GM21381 (cell line): ENCODE results near the gene CPT1B.
A peak's percentile ranks its signal among the peaks of the same experiment; 100 is the strongest.

Source experiments
- ATAC-seq: cut with Tn5 transposase; IDR thresholded peaks from one replicate; pipeline ENCODE4 v1.9.1; 2021; ENCODE audit warnings: mild to moderate bottlenecking, moderate library complexity; ENCODE audit not compliant: unreplicated experiment

The CPT1B gene

DNA sequence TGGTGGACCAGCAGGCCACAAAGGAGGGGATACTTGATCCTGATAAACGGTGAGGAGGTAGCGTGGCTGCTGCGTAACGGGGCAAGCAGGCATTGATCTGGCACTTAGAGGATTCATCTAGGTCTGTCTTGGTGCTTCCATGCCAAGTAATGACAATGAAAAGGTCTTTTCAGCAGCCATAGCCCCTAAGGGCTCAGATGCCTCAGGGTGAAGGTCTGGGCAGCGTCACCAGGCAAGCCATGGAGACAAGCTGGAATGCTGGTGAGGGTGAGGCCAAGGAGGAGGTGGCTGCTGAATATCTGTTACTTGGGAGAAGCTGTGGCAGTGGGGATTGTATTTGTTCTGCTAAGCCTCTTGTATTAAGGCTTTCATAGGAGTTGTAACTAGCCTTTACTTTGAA is 9.2 kb upstream of the CPT1B start:
- ATAC-seq = no peak

DNA sequence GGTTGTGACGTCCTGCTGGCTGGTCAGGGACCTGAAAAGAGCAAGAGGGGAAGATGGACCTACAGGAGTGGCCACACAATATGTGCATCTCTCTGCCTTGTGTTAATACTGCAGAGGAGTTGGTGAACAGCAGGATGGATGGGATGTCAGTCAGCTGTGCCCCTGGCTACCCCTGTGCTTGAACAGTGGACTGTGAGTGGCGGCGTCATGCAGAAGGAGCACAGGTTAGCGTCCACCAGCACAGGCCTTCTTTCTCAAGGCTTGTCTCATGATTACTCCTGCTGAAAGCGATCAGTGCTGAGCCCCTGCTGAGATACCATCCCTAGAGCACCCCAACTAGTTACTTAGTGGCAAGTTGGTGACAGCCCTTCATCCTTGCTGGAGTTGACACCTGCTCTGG is 8.2 kb upstream of the CPT1B start:
- ATAC-seq = no peak

DNA sequence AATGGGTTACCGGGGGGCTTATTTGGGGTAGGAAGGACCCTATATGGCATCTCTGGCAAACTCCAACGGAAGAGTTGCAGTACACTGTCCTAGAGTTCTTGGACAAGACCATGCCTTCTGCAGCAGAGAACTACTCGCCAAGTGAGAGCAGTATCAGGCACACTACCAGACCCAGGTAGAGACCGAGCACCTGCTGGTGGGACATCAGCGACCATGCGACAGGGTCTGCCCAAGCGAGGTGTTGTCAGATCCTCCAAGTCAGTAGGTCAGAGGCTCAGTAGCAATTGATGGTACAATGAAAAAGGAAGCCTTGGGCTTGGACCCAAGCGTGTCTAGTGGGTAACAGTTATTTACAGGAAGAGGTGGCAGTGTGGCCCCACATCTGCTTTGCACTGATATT is 7.6 kb upstream of the CPT1B start:
- ATAC-seq = no peak

DNA sequence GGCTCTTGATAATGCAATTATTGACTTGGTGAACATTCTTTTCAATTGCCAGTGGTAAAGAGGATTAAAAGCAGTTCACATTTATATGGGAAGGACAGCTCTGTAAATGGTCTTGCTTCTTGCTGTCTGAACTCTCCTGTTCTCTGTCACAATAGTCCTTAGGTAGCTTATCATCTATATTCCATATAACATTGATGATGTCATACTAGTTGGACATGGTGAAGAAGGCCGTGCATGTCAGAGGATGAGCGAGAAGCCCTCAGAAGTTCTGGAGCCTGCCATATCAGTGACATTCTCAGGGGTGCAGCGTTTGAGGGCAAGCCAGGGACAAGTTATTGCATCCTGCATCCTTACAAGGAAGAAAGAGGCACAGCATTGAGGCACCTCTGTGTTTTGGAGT is 7.0 kb upstream of the CPT1B start:
- ATAC-seq = no peak

DNA sequence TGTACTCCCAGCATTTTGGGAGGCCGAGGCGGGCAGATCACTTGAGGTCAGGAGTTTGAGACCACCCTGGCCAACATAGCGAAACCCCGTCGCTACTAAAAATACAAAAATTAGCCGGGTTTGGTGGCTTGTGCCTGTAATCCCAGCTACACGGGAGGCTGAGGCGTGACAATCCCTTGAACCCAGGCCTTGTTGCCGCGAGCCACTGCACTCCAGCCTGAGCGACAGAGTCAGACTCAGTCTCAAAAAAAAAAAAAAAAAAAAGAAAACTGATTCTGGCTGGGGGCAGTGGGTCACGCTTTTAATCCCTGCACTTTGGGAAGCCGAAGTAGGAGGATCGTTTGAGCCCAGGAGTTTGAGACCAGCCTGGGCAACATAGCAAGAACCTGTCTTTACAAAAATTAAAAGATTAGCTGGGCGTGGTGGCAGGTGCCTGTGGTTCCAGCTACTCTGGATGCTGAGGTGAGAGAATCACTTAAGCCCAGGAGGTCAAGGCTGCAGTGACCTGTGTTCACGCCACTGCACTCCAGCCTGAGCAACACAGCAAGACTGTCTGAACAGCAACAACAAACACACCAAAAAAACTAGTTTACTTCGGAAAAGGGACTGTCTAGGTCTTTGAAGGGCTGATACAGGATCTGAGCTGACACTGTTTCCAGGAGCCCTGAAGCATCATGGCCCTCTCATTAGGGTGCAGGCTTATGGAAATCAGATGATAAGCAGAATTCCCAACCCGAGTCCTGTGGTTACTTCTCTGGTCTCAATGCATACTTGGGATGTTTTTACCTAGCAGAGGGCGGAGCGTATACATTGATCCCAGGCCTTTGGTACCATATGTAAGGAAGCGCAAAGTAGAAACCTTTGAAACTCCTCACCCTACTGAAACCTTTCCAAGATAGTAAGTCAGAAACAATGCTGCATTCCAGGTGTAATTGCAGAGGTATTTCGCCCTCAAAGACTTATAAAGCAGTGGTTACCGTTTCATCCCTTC is 6.2 kb upstream of the CPT1B start:
- ATAC-seq = no peak

DNA sequence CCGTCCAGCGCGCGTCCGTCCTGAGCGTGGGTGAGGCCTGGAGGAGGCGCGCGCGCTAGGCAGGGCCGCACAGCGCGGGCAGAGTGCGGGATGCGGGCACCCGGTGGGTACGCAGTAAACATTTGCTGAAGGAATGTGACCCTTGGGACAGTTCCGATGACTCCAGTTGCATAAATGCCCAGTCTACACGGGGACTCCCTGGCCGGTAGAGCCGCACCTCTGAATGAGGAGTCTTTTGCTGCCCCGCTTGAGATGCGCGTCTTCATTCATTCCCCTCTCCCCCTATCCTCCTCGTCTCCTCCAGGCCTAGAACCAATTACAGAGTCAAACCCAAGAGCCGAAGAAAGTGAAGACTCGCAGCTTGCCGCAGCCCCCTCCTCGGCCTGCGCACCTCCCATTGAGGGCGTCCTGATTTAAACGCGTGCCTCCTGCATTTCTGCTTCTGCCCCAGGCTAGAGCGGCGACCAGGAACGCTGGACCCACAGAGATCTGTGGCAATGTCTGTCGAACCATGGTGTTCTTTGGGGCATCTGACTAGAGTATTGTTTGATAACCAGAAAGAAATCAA is 5.2 kb upstream of the CPT1B start:
- peak; percentile 17 for ATAC-seq

DNA sequence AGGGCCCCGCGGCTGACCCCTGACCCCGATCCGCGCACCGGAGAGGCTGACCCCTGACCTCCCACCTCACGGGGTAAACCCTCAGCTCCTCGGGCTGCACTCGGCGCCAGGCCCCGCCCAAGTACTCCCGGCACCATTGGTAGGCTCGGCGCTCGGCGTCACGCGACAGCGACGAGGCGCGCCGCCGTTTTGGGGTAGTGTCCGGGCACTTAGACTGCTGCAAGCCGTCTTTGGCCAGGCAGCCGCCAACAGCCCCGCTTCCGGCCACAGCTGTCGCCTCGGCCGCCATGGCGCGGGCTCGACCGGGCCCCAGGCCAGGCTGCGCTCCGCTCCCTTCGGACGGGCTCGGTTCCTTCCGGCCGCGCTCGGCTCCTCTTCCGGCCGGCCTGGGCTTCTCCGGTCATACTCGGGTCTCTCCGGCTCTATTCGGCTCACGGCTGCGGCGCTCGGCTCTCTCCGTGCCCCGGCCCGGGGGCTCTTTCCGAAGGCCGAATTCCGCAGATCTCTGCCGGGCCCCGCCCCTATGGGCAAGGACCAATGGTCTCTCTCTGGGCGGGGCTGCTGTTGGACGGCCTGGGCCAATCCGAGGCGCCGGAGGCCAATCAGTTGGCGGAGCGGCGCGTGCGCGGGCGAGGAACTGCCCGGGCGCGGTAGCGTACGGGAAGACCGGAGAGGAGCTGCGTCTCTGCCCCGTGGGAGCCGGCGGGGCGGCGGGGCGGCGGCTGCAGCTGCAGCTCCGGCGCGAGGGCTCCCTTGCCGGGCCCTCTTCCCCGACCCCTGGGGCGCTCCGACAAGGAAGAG is 4.5 kb upstream of the CPT1B start, which contains the start of gene CHKB:
CHKB (minus strand) TSS at position 357 of the 801 bp plus-strand sequence; CDS start at position 289, 68 bp downstream.
- ATAC-seq = peak; percentile 86

DNA sequence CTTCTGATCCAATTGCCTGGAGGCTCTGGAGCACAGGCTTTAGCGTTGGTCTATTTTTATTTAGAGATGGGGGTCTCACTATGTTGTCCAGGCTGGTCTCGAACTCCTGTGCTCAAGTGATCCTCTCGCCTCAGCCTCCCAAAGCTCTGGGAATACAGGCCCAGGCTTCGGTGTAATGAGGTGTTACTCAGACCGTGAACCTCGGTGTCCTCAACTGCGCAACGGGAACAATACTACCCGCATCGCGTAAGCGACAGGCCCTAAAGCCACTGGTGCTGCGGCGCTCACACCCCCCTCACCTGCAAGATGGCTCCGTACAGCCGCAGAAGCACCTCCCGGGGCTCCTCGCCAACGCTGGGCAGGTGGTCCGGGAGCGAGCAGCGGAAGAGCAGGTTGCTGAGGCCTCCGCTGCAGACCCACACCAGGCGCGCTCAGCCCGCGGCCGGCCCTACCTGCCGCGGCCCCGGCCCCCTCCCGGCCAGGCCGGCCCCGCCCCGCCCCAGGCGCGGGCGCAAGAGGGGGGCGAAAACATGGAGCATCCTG is 3.8 kb upstream of the CPT1B start:
- ATAC-seq = peak; percentile 13

DNA sequence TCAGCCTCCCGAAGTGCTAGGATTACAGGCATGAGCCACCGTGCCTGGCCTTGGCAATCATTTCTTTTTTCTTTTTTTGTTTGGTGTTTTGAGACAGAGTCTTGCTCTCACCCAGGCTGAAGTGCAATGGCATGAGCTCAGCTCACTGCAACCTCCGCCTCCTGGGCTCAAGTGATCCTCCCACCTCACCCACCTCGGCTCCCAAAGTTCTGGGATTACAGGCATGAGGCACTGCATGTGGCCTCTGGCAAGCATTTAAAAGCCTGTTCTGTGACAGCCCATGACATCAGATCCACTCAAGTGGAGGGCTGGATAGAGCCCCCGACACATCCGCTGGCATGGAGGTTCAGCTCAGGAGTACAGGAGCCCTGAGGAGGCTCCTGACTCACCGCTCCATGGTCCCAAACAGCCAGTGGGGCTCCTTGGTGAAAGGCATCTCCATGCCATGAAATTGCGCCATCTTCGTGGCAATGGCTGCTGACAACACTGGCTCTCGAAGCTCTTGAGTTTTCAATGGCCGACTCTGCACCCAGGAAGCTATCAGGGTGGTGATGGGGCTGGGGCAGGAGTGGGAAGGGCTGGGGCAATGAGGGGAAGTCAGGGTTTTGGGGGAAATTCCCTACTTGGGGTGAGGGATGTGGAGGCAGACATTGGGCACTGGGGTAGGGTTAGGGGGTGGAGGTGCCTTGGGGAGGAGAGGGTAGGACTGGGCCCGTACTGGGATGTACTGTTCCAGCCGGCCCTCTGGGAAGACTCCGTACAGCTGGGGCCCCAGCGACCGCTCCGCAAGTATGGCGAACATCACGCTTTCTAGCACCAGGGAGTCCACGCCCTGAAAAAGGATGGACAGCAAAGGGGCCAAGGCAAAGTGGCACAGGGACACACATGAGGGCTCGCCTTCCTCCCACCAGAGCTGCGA is 3.1 kb upstream of the CPT1B start:
- ATAC-seq = no peak

DNA sequence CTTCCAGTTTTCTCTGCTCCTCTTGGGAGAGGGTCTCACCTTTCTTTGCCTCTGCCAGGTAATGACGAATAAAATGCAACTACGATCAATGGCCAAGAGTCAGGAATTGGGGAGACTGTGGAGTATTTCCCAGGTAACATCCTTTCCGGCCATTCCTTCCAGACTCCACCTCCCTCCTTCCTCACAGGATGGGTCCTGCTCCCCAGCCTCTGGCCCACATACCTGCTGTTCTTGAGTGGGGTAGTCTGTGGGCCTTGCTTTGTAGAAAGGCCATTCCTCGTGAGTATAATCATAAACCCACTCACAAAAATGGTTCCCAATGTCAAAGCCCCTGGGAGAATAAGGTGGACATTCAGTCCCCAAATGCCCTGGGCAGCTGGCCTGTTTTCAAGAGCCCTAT is 1.5 kb upstream of the CPT1B start:
- ATAC-seq = no peak

DNA sequence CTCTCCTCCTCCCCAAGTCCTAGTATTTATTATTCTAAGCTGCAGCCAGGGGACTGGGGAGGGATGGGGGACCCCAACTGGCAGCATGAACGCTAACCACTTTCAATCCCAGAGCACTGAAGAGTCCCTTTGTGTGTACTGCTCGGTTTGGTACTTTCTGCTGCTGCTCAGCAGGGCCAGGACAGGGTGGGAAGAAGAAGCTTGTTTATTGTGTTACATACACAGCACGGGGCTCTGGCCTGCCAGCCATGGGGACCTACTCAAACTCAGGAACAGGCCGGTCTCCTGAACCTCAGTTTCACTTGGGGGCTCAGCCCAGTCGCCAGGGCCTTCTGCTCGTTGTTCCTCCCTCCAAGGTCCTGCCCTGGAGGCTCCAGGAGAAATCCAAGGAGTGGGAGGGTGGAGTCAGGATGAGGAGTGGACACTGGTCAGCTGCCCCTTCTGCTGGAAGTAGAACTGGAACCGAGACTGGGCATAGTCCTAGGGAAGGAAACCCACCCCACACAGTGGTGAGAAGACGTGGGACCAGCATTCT is 616 bp upstream of the CPT1B start:
- ATAC-seq = no peak

DNA sequence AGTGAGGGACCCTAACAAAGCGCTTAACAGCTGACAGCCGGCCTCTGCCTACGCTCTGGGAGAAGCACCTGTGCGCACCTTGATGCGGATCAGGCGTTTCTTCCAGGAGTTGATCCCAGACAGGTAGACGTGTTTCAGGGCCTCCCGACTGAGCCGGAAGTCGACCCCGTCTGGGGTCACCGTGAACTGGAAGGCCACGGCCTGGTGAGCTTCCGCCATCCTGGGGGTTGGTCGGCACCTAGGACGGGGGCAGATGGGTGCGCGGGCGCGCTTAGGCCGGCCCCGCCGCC is 585 bp downstream of the CPT1B start:
- no peak for ATAC-seq

DNA sequence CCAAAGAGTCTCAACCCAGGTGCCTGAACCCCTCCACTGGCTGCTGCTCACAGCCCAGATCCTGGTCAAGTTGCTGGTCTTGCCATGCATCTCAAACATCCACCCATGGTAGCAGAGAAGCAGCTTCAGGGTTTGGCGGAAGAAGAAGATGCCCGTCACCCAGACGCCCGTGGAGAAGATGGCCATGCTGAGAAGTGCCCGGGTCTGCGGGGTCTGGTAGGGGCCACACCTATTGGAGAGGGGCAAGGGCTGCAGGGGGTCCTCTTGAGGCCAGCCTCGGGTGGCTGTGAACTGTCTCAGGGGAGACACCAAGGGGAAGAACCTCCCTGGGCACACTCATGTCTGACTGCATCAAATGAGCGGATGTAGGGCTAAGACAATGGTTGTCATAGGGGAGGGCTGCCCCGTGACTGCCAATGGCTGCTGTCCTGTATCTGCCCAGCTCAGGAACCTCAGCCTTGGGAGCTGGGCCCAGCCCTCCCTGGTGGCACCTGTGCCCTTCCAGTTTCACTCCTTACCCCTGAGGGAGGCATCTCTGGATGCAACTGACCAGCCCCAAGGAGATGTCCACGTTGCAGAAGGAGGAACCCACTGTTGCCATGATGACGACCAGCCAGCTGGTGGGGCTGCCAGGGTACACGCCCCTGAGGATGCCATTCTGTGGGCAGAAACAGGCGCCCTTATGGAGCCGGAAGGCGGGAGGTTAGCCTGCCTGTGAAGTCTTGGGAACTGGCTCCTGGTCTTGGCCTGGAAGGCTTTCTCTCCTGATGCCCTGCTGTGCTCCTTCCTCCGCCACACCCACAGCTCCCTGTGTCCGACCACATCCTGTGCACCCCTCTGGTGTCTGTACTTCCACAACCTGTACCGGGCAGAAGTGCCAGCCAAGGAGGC is 1.2 kb downstream of the CPT1B start:
- no peak for ATAC-seq

DNA sequence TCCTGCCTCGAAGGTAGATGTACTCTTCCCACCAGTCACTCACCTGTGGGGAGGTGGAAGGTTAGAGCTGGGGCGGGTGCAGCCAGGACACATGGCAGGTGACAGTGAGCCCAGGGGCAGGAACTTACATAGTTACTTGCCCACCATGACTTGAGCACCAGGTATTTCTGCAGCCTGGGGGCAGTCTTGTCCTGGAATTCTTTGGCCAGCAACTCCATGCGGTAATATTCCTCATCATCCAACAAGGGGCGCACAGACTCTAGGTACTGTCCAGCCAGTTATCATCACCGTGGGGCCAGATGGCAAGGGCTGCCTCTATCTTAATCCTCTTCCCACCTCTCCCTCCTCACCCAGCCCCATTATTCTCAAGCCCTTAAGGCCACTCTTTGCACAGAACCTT is 2.2 kb downstream of the CPT1B start:
- no peak for ATAC-seq

DNA sequence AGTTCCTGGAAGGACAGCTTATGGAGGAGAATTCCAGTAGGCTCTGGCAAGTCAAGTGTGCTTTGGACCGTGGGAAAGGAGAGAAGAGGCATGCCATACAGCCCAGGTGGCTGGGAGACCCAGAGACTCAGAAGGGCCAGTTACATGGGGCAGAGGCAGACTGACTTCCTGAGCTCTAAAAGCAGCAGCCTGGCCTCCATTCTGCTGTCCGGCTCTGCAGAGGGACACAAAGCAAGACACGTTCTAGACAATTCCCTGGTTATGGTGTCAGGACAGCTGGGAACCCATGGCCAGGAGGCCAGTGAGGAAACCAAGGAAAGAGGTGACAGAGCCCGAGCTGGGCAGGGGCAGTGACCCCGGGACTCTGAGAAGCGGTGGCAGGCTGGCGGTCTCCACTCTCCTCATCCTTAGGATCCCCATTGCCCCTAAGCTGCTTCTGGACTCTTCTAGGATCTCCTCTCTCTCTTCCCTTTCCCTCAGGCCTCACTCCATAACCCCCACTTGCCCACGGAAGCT is 2.7 kb downstream of the CPT1B start:
- no peak for ATAC-seq

DNA sequence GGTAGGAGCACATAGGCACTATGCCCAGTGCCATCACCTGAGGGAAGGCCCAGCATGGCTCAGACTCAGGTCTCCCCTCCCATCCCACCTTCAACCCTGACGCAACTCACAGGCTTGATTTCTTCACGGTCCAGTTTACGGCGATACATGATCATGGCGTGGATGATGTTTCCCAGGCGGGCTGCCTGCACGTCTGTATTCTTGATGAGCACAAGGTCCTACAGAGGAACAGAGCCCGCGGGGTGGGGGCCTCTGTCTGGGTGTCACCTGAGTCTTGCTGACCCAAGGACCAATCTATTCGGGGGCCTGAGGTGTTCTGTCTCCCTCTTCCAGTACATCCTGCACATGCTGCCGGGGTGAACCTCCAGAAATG is 3.9 kb downstream of the CPT1B start:
- no peak for ATAC-seq

DNA sequence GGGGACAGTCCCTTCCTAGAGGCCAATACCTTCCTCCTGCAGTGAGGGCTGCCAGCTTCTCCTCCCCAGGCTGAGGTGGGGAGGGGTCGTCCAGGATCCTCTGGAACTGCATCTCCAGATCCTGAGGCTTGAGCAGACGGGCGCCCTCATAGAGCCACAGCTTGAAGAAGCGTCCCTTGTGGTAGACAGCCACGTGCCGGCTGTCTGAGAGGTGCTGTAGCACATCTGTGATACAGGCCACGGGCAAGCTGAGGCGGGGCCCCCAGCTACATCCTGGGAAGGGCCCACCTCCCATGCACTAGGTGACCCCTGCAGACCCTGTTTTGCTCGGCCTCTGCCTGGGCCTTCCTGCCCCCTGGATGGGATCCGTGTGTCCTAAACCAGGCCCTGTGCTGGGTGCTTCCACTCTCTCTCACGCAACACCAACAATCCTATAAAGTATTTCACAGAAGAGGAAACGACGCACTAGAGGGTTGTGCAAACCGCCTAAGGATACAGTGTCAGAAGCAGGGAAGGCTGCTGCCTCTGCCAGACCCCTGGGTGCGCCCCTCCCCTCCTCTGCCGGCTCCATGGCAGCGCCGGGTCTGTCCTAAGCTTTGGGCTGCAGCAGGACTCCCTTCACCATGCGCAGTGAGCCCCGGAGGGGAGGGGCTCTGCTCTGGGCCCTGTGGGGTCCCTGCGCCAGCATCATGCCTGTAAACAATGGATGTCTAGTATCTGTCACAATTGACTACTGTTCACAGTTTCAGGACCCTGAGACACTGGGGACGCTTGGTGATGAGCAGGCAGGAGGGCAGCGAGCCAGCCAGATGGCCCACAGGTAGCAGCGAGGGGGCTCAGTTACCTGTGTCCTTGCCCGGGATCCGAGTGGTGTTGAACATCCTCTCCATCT is 4.5 kb downstream of the CPT1B start:
- no peak for ATAC-seq

DNA sequence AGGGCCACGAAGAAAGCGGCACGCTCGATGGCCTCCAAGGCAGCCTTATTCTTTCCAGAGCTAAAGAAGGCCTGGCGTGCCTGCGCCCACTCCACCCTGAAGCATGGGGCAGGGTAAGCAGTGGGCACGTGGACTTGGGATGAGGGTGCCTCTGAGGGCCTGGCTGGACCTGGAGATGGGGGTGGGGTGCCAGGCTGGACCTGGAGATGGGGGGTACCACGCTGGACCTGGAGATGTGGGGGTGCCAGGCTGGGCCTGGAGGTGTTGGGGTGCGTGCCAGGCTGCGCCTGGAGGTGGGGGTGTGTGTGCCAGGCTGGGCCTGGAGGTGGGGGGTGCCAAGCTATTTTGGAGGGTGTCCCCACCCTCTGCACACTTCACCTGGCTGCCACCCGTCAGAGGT is 5.3 kb downstream of the CPT1B start:
- no peak for ATAC-seq
